Mesothelial cell of epicardium (in vitro differentiated cells): ENCODE results near the gene IKBKE. TPM values are rescaled to one million over a fixed set of nuclear protein-coding genes. Genes with fewer than 3 reads are reported as not detected.

Experiments used
- DNase-seq, 2 experiments: peaks; one replicate each; pipeline ENCODE4 v3.0.0; 2021; ENCODE audit warnings: low spot score in 2 of 2; ENCODE audit not compliant: unreplicated experiment in 2 of 2
- H3K27ac Mint-ChIP-seq: 2 replicates; pipeline ENCODE4 v1.8.0; 2021; ENCODE audit warnings: mixed read lengths
- H3K27me3 Mint-ChIP-seq: 2 replicates; pipeline ENCODE4 v1.8.0; 2021; ENCODE audit warnings: low read depth, mixed read lengths
- H3K36me3 Mint-ChIP-seq: 2 replicates; pipeline ENCODE4 v1.8.0; 2021; ENCODE audit warnings: mixed read lengths
- H3K4me1 Mint-ChIP-seq: 2 replicates; pipeline ENCODE4 v1.8.0; 2021; ENCODE audit warnings: mixed read lengths
- H3K4me3 Mint-ChIP-seq: 2 replicates; pipeline ENCODE4 v1.8.0; 2021; ENCODE audit warnings: mild to moderate bottlenecking, moderate library complexity, mixed read lengths
- H3K9me3 Mint-ChIP-seq: 2 replicates; pipeline ENCODE4 v1.8.0; 2021; ENCODE audit warnings: mixed read lengths
- total RNA-seq: library from RNA; stranded (reverse); gene quantifications from 3 replicates; pipeline ENCODE4 v1.2.1, GENCODE V29; 2021
- TF ChIP-seq, protein P1 (sequence below): fragments of 200-600 bp; sonication (generic); IDR thresholded peaks from one replicate; pipeline ENCODE4 v1.5.0; 2021; ENCODE audit warnings: antibody characterized with exemption; ENCODE audit not compliant: unreplicated experiment

The IKBKE gene
- total RNA-seq, 1 donor from 2014 or later, result 7.9 TPM

GRCh38 chr1:206476058-206476457, 5.8 kb downstream of the IKBKE start:
- Mint-ChIP-seq H3K4me3 (no peak overlapping the region), H3K27ac (no peak overlapping the region), H3K36me3 (peaks cover 21% of the 10 kb centered on the region), H3K9me3 (no peaks in the 10 kb centered on the region), H3K4me1 (peaks cover 26% of the 10 kb centered on the region), H3K27me3 (no peaks in the 10 kb centered on the region)
- no peak for DNase-seq
- TF ChIP-seq, protein P1, sequence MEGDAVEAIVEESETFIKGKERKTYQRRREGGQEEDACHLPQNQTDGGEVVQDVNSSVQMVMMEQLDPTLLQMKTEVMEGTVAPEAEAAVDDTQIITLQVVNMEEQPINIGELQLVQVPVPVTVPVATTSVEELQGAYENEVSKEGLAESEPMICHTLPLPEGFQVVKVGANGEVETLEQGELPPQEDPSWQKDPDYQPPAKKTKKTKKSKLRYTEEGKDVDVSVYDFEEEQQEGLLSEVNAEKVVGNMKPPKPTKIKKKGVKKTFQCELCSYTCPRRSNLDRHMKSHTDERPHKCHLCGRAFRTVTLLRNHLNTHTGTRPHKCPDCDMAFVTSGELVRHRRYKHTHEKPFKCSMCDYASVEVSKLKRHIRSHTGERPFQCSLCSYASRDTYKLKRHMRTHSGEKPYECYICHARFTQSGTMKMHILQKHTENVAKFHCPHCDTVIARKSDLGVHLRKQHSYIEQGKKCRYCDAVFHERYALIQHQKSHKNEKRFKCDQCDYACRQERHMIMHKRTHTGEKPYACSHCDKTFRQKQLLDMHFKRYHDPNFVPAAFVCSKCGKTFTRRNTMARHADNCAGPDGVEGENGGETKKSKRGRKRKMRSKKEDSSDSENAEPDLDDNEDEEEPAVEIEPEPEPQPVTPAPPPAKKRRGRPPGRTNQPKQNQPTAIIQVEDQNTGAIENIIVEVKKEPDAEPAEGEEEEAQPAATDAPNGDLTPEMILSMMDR, result no peak

GRCh38 chr1:206476591-206476990, 6.3 kb downstream of the IKBKE start:
- Mint-ChIP-seq H3K27me3 (no peaks in the 10 kb centered on the region), H3K4me3 (no peak overlapping the region), H3K4me1 (peaks cover 21% of the 10 kb centered on the region), H3K27ac (no peak overlapping the region), H3K9me3 (no peaks in the 10 kb centered on the region), H3K36me3 (peaks cover 21% of the 10 kb centered on the region)
- TF ChIP-seq, protein P1, result no peak
- no peak for DNase-seq

GRCh38 chr1:206477110-206477509, 6.8 kb downstream of the IKBKE start:
- Mint-ChIP-seq H3K9me3 (no peaks in the 10 kb centered on the region), H3K27me3 (no peaks in the 10 kb centered on the region)

DNA sequence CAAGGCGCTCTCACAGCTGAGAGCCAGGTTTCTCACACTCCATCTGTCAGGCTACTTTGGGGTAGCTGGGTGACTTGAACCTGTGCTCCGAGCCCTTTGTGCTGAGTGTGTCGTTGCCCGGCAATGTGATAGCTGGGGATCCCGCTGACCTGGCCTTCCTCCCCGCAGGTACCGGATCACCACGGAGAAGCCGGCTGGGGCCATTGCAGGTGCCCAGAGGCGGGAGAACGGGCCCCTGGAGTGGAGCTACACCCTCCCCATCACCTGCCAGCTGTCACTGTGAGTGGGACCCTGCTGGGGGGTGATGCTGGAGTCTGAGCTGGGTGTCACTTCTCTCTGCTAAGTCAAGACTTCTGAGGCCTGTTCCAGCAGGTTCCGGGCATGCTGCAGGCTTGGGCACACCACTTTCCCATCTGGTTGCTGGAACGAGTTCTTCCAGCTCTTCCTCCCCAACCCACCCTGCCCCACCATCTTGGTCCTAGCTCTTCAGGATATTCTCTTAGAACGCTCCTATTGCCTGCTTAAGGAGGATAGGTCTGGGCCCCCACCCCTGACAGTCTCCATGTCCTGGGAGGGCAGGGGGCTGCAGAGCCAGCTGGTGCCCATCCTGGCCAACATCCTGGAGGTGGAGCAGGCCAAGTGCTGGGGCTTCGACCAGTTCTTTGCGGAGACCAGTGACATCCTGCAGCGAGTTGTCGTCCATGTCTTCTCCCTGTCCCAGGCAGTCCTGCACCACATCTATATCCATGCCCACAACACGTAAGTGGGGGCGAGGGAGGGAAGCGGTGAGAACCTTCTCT, 7.5 kb downstream of the IKBKE start:
- TF ChIP-seq, protein P1, result no peak
- no peaks in the 10 kb centered on the region for H3K9me3 Mint-ChIP-seq
- DNase-seq, result no peak
- H3K4me3 Mint-ChIP-seq, result no peak overlapping the region
- no peak overlapping the region for H3K27ac Mint-ChIP-seq
- peaks cover 12% of the 10 kb centered on the region for H3K4me1 Mint-ChIP-seq
- no peaks in the 10 kb centered on the region for H3K27me3 Mint-ChIP-seq
- H3K36me3 Mint-ChIP-seq, result peaks cover 21% of the 10 kb centered on the region

More at GRCh38 chr1:206477110-206477509, 6.8 kb downstream of the IKBKE start:
- no peak for DNase-seq
- peaks cover 21% of the 10 kb centered on the region for H3K36me3 Mint-ChIP-seq
- peaks cover 18% of the 10 kb centered on the region for H3K4me1 Mint-ChIP-seq
- no peak overlapping the region for H3K4me3 Mint-ChIP-seq
- TF ChIP-seq, protein P1, result no peak
- no peak overlapping the region for H3K27ac Mint-ChIP-seq

DNA sequence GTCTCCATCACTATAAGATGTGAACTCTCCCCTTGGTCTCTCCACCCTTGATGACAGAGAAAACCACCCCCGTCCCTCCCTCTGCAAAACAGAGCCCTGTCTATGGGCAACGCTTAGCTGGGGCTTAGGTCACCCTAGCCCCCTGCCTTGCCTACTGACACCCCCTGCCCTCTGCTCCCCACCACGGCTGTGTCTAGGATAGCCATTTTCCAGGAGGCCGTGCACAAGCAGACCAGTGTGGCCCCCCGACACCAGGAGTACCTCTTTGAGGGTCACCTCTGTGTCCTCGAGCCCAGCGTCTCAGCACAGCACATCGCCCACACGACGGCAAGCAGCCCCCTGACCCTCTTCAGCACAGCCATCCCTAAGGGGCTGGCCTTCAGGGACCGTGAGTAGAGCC, 8.5 kb downstream of the IKBKE start:
- no peak for DNase-seq
- Mint-ChIP-seq H3K4me3 (no peak overlapping the region), H3K4me1 (peaks cover 11% of the 10 kb centered on the region), H3K9me3 (no peaks in the 10 kb centered on the region), H3K27ac (no peak overlapping the region), H3K27me3 (no peaks in the 10 kb centered on the region), H3K36me3 (peaks cover 21% of the 10 kb centered on the region)
- TF ChIP-seq, protein P1, result no peak
